GM19035 (cell line): ENCODE data around the gene NT5DC2.

Experiments used
- ATAC-seq: cut with Tn5 transposase; IDR thresholded peaks from one replicate; pipeline ENCODE4 v1.9.1; 2021; ENCODE audit not compliant: unreplicated experiment

The NT5DC2 gene

GRCh38 chr3:52525680-52526561, 7.7 kb downstream of the NT5DC2 start:
- no peak for ATAC-seq

GRCh38 chr3:52524752-52525679, 8.6 kb downstream of the NT5DC2 start:
- ATAC-seq, result no peak

- no peak for ATAC-seq
These were observed 9.4 kb downstream of the NT5DC2 start for GRCh38 chr3:52524258-52524751.

GRCh38 chr3:52523386-52524257, 10.0 kb downstream of the NT5DC2 start:
- ATAC-seq, result no peak

- ATAC-seq, result no peak
These were observed 10.9 kb downstream of the NT5DC2 start for GRCh38 chr3:52522651-52523251.

- no peak for ATAC-seq
These were observed 11.6 kb downstream of the NT5DC2 start for GRCh38 chr3:52521881-52522650.

GRCh38 chr3:52521488-52521824, 12.2 kb downstream of the NT5DC2 start:
- no peak for ATAC-seq

GRCh38 chr3:52520716-52521487, 12.8 kb downstream of the NT5DC2 start:
- ATAC-seq, result no peak

GRCh38 chr3:52520141-52520667, 13.5 kb downstream of the NT5DC2 start:
- ATAC-seq, result no peak

- no peak for ATAC-seq
These were observed 14.1 kb downstream of the NT5DC2 start for GRCh38 chr3:52519445-52520140.

GRCh38 chr3:52518723-52519444, 14.8 kb downstream of the NT5DC2 start:
- ATAC-seq, result no peak

GRCh38 chr3:52517796-52518722, 15.6 kb downstream of the NT5DC2 start:
- no peak for ATAC-seq

- ATAC-seq, result no peak
These were observed 17.0 kb downstream of the NT5DC2 start for GRCh38 chr3:52516509-52517195.

- no peak for ATAC-seq
These were observed 18.5 kb downstream of the NT5DC2 start for GRCh38 chr3:52515192-52515591.

- ATAC-seq, result no peak
These were observed 19.1 kb downstream of the NT5DC2 start for GRCh38 chr3:52514576-52514975.

GRCh38 chr3:52513281-52513680, 20.4 kb downstream of the NT5DC2 start:
- no peak for ATAC-seq
